Measurements from ENCODE around the gene PPP2R5A. TPM values are rescaled to one million over a fixed set of nuclear protein-coding genes. Genes with fewer than 3 reads are reported as not detected.

Gene PPP2R5A
- total RNA-seq, 4 donors from 2014 or later: 38.5 to 48.0 (median 41.7) TPM

DNA sequence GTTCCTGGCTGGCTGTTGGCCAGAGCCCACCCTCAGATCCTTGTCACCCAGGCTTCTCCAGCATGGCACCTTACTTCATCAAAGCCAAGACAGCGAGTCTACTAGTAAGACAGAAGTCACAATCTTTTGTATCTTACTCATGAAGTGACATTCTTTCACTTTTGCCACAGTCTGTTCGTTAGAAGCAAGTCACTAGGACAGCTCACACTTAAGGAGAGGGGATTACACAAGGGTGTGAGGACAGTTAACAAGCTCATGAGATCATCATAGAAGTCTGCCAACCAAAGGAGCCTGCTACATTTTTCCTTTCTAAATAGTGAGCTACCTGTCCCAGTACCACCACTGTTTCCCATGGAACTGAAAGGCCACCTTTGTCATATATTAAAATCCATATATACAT lies 68.0 kb downstream of the PPP2R5A start:
- H3K4me3 ChIP-seq: no peak overlapping the region
- no peaks in the 10 kb centered on the region for H3K4me1 ChIP-seq
- no peak overlapping the region for H3K27ac ChIP-seq
- TF ChIP-seq, protein P1, sequence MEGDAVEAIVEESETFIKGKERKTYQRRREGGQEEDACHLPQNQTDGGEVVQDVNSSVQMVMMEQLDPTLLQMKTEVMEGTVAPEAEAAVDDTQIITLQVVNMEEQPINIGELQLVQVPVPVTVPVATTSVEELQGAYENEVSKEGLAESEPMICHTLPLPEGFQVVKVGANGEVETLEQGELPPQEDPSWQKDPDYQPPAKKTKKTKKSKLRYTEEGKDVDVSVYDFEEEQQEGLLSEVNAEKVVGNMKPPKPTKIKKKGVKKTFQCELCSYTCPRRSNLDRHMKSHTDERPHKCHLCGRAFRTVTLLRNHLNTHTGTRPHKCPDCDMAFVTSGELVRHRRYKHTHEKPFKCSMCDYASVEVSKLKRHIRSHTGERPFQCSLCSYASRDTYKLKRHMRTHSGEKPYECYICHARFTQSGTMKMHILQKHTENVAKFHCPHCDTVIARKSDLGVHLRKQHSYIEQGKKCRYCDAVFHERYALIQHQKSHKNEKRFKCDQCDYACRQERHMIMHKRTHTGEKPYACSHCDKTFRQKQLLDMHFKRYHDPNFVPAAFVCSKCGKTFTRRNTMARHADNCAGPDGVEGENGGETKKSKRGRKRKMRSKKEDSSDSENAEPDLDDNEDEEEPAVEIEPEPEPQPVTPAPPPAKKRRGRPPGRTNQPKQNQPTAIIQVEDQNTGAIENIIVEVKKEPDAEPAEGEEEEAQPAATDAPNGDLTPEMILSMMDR (IDR thresholded peaks at IDR 0.05): no peak
- TF ChIP-seq EP300 (IDR thresholded peaks at IDR 0.05) (no peak), POLR2A (IDR thresholded peaks at IDR 0.05) (no peak)
- 89 to 91% methylated on average over 2 of the region's 2 CpGs for WGBS, 2 donors
- no peaks in the 10 kb centered on the region for H3K27me3 ChIP-seq
- DNase-seq (ENCODE audit: low spot score in 2 of 2): no peak
- H3K36me3 ChIP-seq: peaks cover 0 to 64% (median 0%) of the 10 kb centered on the region in 3 donors
- no peaks in the 10 kb centered on the region for H3K9me3 ChIP-seq

DNA sequence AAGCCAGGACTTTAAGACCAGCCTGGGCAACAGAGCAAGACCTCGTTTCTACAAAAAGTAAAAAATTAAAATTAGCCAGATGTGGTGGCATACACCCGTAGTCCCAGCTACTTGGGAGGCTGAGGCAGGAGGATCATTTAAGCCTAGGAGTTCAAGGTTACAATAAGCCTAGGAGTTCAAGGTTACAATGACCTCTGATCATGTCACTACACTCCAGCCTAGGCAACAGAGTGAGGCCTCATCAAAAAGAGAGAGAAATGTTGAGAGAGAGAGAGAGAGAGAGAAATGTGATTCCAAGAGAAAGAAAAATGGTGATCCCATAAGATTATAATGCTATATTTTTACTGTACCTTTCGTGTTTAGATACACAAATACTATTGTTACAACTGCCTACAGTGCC lies 69.3 kb downstream of the PPP2R5A start:
- no peaks in the 10 kb centered on the region for H3K9me3 ChIP-seq
- 88 to 93% methylated on average over 3 of the region's 3 CpGs for WGBS, 2 donors
- no peaks in the 10 kb centered on the region for H3K4me1 ChIP-seq
- no peak overlapping the region for H3K27ac ChIP-seq
- H3K36me3 ChIP-seq: peaks cover 0 to 74% (median 0%) of the 10 kb centered on the region in 3 donors
- no peak for TF ChIP-seq POLR2A (IDR thresholded peaks at IDR 0.05)
- DNase-seq (ENCODE audit: low spot score in 2 of 2): no peak
- H3K27me3 ChIP-seq: no peaks in the 10 kb centered on the region
- H3K4me3 ChIP-seq: no peak overlapping the region

DNA sequence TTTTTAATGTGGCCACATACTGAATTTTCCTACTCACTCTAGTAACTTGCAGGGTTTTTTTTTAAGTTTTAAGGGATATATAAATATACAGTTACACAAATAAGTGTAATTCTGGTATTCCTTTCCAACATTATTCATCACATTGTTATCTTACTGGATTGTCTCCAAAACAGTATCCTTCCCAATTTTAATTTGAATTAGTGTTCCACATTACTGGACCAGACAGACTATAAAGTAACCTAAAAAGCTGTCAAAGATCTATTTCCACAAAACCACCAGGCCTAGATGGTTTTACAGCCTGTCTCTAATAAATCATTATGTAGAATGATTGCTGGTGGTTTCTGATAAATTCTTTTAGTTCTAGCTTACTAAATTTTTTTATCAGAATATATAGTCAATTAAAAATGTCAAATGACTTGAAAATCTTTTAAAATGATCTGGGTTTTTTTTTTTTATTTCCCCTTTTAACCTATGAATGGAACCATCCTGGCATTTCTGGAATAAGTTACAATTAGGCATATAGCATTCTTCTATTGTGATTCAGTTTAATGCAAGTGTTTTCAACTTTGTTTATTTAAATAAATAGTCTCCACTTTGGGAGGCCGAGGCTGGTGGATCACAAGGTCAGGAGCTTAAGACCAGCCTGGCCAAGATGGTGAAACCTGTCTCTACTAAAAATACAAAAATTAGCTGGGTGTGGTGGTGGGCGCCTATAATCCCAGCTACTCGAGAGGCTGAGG lies 70.2 kb downstream of the PPP2R5A start:
- Histone ChIP-seq H3K4me1 (no peaks in the 10 kb centered on the region), H3K4me3 (no peak overlapping the region), H3K36me3 (peaks cover 0 to 79% (median 0%) of the 10 kb centered on the region in 3 donors), H3K27me3 (no peaks in the 10 kb centered on the region), H3K9me3 (no peaks in the 10 kb centered on the region), H3K27ac (no peak overlapping the region)
- DNase-seq (ENCODE audit: low spot score in 2 of 2): no peak
- TF ChIP-seq POLR2A (IDR thresholded peaks at IDR 0.05) (no peak), EP300 (IDR thresholded peaks at IDR 0.05) (no peak)
- TF ChIP-seq, protein P1 (IDR thresholded peaks at IDR 0.05): no peak
- 91 to 93% methylated on average over 3 of the region's 3 CpGs for WGBS, 2 donors

DNA sequence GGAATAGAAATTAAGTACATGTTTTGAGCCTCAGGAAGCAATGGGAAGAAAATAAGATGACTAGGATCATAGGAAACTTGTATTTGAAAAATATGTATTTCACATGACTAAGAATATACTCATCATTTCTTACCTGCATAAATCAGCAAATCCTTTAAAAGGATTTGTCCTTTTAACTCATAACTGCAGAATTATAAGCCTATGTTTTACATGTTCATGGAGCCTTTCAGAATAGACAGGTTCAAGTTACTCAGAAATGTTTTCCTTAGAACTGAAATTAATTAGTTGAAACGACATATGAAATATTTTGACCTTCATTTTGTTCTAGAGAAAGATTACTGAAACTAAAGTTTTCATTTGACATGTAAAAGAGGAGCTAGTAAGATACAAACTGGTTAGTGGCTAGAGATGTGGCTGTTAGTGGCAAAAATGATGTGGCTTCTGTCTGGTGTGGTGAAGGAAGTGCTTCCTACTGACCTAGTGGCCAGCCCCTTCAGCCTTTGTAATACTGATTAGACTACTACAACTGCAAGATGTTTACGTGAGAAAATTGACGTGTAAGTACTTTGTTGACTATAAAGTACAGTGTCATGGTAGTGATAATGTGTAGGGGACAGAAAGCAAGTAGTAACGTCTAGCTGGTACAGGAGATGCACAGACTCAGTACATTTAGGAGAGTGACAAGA lies 74.7 kb downstream of the PPP2R5A start:
- no peak overlapping the region for H3K27ac ChIP-seq
- no peak for TF ChIP-seq POLR2A (IDR thresholded peaks at IDR 0.05)
- TF ChIP-seq, protein P1 (IDR thresholded peaks at IDR 0.05): no peak
- TF ChIP-seq EP300 (IDR thresholded peaks at IDR 0.05): no peak
- peaks cover 0 to 80% (median 0%) of the 10 kb centered on the region in 3 donors for H3K36me3 ChIP-seq
- no peaks in the 10 kb centered on the region for H3K4me1 ChIP-seq
- WGBS, 2 donors: 90 to 93% methylated on average over 4 of the region's 4 CpGs
- H3K9me3 ChIP-seq: no peaks in the 10 kb centered on the region
- no peak for DNase-seq (ENCODE audit: low spot score in 2 of 2)
- H3K4me3 ChIP-seq: no peak overlapping the region
- no peaks in the 10 kb centered on the region for H3K27me3 ChIP-seq

DNA sequence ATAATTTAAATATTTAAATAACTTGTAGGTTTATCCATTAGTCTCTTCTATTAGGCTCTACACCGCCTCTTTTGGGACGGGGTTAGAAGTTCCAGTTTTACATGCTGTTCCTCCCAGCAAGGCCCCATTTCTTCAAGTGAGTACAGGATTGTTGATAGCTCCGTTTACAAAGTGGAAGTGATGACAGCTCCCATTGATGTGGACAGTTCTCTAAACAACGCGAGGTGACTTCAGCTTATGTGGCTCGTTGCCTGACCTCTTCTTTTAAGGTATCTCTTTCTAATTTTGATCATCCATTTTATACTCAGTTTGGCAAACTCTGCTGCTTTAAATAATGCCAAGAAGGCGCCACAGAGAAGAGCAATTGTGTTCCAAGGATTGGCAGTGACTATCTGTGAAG lies 79.8 kb downstream of the PPP2R5A start:
- Histone ChIP-seq H3K4me3 (no peak overlapping the region), H3K36me3 (peaks cover 0 to 68% (median 3%) of the 10 kb centered on the region in 3 donors), H3K9me3 (peaks cover 0 to 2% (median 0%) of the 10 kb centered on the region in 4 donors), H3K4me1 (no peaks in the 10 kb centered on the region), H3K27ac (no peak overlapping the region), H3K27me3 (no peaks in the 10 kb centered on the region)
- WGBS, 2 donors: 88% methylated on average over 7 of the region's 7 CpGs
- DNase-seq (ENCODE audit: low spot score in 2 of 2): no peak
- TF ChIP-seq POLR2A (IDR thresholded peaks at IDR 0.05): no peak
- no peak for TF ChIP-seq EP300 (IDR thresholded peaks at IDR 0.05)
- TF ChIP-seq, protein P1 (IDR thresholded peaks at IDR 0.05): no peak

All from tibial nerve (tissue), 4 donors.